NOMO-1 (cell line): ENCODE results near the gene UCK2.
A peak's percentile ranks its signal among the peaks of the same experiment; 100 is the strongest.

ENCODE experiments used
- DNase-seq, 2 experiments: peaks; one replicate each; lab custom pipeline; 2025; ENCODE audit not compliant: unreplicated experiment in 2 of 2; lab: John Stamatoyannopoulos, UW

Gene UCK2

DNA sequence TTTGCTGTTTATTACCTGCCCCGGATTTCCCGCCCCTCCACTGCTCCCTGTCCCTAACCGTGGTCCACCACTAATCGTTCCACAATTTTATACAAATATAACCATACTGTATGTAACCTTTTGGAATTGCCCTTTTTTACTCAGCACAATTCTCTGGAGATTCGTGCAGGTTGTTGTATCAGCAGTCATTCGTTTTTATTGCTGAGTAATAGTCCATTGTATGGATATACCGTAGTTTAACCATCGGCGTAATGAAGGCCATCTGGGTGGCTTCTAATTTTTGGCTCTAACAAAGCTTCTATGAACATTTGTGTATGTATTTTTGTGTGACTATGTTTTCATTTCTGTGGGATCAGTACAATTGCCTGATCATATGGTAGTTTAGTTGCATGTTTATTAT, 50.0 kb downstream of the UCK2 start:
- DNase-seq = no peak

DNA sequence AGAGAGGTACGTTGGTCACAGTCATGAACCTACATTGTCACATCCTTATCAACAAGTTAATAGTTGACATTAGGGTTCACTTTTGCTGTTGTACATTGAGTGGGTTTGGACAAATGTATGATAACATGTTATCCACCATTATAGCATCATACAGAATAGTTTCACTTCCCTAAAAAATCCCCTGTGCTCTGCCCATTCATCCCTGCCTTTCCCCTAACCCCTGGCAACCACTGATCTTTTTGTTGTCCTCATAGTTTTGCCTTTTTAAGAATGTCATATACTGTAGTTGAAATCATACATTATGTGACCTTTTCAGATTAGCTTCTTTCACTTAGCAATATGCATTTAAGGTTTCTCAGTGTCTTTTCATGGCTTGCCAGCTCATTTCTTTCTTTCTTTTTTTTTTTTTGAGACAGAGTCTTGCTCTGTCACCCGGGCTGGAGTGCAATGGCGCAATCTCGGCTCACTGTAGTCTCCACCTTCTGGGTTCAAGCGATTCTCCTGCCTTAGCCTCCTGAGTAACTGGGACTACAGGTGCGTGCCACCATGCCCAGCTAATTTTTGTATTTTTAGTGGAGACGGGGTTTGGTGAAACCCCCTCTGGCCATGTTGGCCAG, 50.6 kb downstream of the UCK2 start:
- DNase-seq = peak; percentile 45 to 70

GRCh38 chr1:165879946-165880345, 52.5 kb downstream of the UCK2 start:
- no peak for DNase-seq

- DNase-seq = no peak
Observed at GRCh38 chr1:165880993-165881392, 53.6 kb downstream of the UCK2 start.

DNA sequence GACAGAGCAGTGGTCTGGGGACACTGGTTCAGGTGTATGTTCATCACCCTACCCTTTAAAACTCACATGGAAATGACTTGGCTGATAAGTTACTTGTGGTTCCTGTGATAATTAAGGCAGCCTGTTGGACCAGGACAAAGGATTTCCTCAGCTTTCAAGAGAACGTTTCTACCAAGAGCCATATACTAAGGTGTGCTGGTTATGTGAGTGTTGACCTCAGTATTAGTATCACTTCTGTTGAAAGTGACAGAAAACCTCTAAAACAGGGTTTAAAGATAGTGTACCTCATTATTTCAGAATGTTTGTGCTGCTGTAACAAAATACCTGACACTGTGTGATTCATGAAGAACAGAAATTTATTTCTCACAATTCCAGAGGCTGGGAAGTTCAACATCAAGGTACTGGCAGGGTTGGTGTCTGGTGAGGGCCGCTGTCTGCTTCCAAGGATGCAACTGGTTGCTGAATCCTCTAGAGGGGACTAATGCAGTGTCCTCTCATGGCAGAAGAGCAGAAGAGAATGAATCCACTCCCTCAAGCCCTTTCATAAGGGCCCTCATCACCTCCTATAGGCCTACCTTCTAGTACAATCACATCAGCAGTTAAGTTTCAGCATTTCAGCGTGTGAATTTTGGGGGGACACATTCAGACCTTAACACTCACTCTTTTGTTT, 54.9 kb downstream of the UCK2 start:
- DNase-seq = no peak

DNA sequence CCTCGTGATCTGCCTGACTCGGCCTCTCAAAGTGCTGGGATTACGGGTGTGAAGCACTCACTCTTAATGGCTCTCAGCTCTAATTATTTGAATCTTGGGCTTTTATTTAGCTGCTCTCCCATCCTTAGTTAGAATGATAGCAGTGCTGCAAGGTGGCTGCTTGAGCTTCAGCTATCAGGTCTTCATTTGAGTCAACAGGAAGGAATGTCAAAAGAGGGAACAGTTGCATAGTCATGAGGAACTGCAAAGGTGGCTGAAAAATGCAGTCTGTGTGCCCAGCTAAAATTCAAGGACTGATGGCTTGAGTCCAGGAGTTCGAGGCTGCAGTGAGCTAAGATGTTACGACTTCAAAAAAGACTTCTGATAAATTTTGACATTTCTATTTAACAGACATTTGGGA, 55.6 kb downstream of the UCK2 start:
- DNase-seq = no peak

- no peak for DNase-seq
Observed at GRCh38 chr1:165884009-165884689, 56.7 kb downstream of the UCK2 start.

DNA sequence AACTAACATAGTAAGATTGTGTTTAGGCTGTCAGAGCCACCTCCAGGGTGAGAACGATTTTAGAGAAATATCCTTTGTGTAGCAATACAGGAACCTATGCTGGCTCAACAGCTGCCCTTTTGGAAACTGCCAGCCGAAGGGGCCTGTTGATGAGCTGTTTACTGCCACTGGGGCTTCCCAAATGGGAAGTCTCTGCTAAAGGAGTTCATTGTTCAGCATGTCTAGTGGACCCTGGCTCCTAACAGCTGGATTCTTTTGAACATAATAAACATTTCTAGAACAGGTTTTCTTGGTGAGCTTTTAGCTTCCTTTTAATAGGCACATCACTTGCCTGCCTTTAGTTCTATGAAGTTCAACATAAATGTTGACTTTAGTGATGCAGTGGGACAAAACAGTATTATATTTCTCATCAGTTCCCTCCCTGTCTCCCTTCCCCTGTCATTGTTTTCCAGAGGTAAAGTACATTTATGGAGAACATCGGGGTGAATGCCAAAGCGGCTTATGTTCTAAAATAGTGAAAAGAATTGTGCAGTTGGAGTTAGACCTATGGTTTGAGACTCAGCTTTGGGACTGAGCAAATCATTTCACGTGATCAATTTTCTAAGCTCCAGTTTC, 57.4 kb downstream of the UCK2 start:
- DNase-seq = peak; percentile 26 to 60

GRCh38 chr1:165885305-165885694, 57.9 kb downstream of the UCK2 start:
- DNase-seq = no peak

DNA sequence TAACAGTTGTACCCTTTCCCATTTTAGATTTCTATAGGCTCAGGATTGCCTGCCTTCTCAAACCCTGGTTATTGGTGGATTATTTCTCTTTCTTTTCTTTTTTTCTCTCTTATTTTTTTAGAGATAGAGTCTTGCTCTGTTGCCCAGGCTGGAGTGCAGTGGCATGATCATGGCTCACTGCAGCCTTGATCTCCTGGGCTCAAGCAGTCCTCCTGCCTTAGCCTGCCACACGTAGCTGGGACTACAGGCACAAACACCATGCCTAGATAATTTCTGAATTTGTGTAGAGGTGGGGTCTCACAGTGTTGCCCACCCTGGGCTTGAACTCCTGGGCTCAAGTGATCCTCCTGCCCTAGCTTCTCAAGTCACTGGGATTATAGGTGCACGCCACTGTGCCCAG, 58.8 kb downstream of the UCK2 start:
- no peak for DNase-seq

DNA sequence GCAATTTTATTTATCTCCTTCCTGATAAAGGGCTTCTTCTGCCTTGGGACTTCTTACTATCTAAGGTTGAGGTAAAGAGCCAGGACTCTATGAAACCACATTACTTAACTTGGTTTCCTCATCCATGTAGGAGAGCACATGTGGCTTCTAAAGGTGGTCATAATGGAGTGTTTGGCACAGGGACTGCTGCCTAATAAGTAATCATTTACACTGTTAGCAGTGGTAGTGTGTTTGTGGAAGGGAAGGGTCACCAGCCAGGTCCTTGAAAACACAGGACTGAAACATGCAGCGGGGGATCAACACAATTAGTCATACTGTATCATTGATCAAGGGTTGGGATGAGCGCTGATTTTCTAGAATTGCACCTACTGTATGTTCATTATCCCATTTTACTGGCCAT, 59.6 kb downstream of the UCK2 start:
- DNase-seq = no peak

DNA sequence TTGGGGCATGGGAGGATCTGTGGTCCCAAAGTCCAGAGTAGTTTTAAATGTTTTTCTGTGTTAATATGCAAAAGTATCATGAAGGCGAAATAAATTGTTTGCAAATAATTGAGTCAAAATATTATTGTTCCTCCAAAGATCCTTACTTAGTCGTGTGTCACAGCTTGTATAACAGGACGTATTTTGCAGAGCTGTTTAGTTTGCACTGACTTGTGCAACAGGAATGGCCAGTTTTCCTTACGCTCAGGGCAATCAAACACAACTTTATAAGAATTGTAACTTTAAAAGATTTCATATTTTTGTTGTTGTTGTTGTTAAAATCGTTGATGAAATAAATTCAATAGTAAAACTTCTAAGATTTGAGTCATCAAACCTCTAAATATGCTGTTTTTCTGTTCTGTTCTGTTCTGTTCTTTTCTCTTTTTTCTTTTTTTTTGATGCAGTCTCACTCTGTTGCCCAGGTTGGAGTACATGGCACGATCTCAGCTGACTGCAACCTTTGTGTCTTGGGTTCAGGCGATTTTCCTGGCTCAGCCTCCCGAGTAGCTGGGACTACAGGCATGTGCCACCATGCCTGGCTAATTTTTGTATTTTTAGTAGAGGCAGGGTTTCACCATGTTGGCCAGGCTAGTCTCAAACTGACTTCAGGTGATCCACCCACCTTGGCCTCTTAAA, 60.6 kb downstream of the UCK2 start:
- no peak for DNase-seq

GRCh38 chr1:165888552-165888920, 61.1 kb downstream of the UCK2 start:
- no peak for DNase-seq

GRCh38 chr1:165890684-165891083, 63.3 kb downstream of the UCK2 start:
- no peak for DNase-seq

DNA sequence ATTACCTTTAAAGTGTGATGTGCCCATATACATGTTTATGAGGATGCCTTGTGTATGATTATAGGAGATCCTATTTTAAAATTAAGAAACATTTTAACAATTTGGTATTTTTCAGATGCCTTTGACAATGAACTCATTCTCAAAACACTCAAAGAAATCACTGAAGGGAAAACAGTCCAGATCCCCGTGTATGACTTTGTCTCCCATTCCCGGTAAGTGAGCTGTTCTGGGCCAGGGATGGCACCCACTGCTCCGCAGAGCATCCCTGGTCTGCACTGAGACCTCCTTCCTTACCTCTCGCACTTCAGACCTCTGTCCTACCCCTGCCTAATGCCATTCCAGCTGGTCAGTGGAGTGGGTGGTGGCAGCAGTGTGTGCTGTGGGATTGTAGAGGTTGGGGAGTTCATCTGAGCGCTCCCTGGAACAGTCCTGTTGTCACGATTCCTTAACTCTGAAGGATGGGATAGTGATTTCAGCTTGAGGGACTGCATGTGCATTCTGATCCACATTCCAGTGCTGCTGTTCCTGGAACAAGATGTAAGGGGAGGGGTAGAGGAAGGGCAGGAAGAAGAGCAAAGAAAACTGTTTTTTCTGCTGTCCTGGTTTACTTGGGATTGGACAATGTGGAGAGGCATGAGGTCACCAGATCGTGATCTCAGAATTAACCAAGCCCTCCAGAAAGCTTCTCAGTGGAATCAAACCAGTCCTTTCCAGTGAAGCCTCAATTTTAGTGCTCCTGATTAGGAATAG, 63.9 kb downstream of the UCK2 start:
- no peak for DNase-seq

- DNase-seq = no peak
Observed at GRCh38 chr1:165892935-165893334, 65.5 kb downstream of the UCK2 start.

- DNase-seq = no peak
Observed at GRCh38 chr1:165893507-165893906, 66.1 kb downstream of the UCK2 start.

GRCh38 chr1:165894591-165894990, 67.2 kb downstream of the UCK2 start:
- DNase-seq = no peak

GRCh38 chr1:165895451-165895871, 68.0 kb downstream of the UCK2 start:
- no peak for DNase-seq

- no peak for DNase-seq
Observed at GRCh38 chr1:165896277-165896676, 68.9 kb downstream of the UCK2 start.
